IMR-90 (cell line): ENCODE measurements around the gene PRKAG1.

Source experiments
- BHLHE40 ChIP-seq: fragments of 150-350 bp; IDR thresholded peaks from 2 replicates; pipeline ENCODE4 v1.6.1; 2016; ENCODE audit warnings: mild to moderate bottlenecking, low read depth, low read length
- CEBPB ChIP-seq: IDR thresholded peaks from 2 replicates; pipeline ENCODE4 v1.6.1; 2012; ENCODE audit warnings: low read depth, low read length, improper control_type of control experiment
- MAZ ChIP-seq: IDR thresholded peaks from 2 replicates; pipeline ENCODE4 v1.6.1; 2012; ENCODE audit warnings: low read depth, mild to moderate bottlenecking, low read length, improper control_type of control experiment, moderate library complexity, borderline replicate concordance
- MXI1 ChIP-seq: IDR thresholded peaks from 2 replicates; pipeline ENCODE4 v1.6.1; 2012; ENCODE audit warnings: low read depth, mild to moderate bottlenecking, low read length, moderate library complexity, borderline replicate concordance
- POLR2A ChIP-seq: IDR thresholded peaks from 2 replicates; pipeline ENCODE4 v1.6.1; 2012; ENCODE audit warnings: mild to moderate bottlenecking, low read depth, low read length
- RAD21 ChIP-seq: IDR thresholded peaks from 2 replicates; pipeline ENCODE4 v1.6.1; 2012; ENCODE audit warnings: low read length, improper control_type of control experiment
- RCOR1 ChIP-seq: IDR thresholded peaks from 2 replicates; pipeline ENCODE4 v1.6.1; 2012; ENCODE audit warnings: mild to moderate bottlenecking, low read length, improper control_type of control experiment; ENCODE audit not compliant: insufficient replicate concordance
- RFX5 ChIP-seq: IDR thresholded peaks from 2 replicates; pipeline ENCODE4 v1.8.0; 2012; ENCODE audit warnings: low read depth, mild to moderate bottlenecking, low read length, moderate library complexity
- SMC3 ChIP-seq: fragments of 150-350 bp; IDR thresholded peaks from 2 replicates; pipeline ENCODE4 v1.6.1; 2016; ENCODE audit warnings: low read depth, mild to moderate bottlenecking, antibody characterized with exemption, low read length, moderate library complexity
- TF ChIP-seq, protein P1 (sequence below): fragments of 150-350 bp; IDR thresholded peaks from 2 replicates; pipeline ENCODE4 v1.6.1; 2017; ENCODE audit warnings: mild to moderate bottlenecking, antibody characterized with exemption, low read length, low read depth
- TF ChIP-seq, protein P2 (sequence below): conservative IDR thresholded peaks from 2 replicates; pipeline ENCODE4 v1.5.1; 2012; ENCODE audit warnings: mild to moderate bottlenecking, low read depth, low read length, improper control_type of control experiment

GRCh38 chr12:48969160-48969771 lies 49.3 kb downstream of the PRKAG1 start:
- TF ChIP-seq, protein P1, sequence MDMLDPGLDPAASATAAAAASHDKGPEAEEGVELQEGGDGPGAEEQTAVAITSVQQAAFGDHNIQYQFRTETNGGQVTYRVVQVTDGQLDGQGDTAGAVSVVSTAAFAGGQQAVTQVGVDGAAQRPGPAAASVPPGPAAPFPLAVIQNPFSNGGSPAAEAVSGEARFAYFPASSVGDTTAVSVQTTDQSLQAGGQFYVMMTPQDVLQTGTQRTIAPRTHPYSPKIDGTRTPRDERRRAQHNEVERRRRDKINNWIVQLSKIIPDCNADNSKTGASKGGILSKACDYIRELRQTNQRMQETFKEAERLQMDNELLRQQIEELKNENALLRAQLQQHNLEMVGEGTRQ: no peak
- TF ChIP-seq RAD21 (no peak), RFX5 (no peak), BHLHE40 (no peak), POLR2A (no peak), MXI1 (no peak), RCOR1 (no peak), CEBPB (no peak), SMC3 (no peak), MAZ (no peak)
- TF ChIP-seq, protein P2, sequence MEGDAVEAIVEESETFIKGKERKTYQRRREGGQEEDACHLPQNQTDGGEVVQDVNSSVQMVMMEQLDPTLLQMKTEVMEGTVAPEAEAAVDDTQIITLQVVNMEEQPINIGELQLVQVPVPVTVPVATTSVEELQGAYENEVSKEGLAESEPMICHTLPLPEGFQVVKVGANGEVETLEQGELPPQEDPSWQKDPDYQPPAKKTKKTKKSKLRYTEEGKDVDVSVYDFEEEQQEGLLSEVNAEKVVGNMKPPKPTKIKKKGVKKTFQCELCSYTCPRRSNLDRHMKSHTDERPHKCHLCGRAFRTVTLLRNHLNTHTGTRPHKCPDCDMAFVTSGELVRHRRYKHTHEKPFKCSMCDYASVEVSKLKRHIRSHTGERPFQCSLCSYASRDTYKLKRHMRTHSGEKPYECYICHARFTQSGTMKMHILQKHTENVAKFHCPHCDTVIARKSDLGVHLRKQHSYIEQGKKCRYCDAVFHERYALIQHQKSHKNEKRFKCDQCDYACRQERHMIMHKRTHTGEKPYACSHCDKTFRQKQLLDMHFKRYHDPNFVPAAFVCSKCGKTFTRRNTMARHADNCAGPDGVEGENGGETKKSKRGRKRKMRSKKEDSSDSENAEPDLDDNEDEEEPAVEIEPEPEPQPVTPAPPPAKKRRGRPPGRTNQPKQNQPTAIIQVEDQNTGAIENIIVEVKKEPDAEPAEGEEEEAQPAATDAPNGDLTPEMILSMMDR: no peak
